Ureter (tissue), 1 donor: ENCODE data around the gene TMEM208. TPM values are rescaled to one million over a fixed set of nuclear protein-coding genes. Genes with fewer than 3 reads are reported as not detected.

Experiments used
- DNase-seq: peaks from one replicate; pipeline ENCODE4 v3.0.0-alpha.2; 2020; ENCODE audit warnings: low spot score
- total RNA-seq: library from RNA; stranded (reverse); gene quantifications from one replicate; pipeline ENCODE4 v1.2.4, GENCODE V29; 2023
- donor health status: DM: yes; HTN: yes; CAD: no.

Gene TMEM208
- 30.9 TPM for total RNA-seq

- peak; percentile 98 for DNase-seq
Observed at GRCh38 chr16:67226804-67227566, at the start of gene TMEM208. TMEM208 (plus strand) TSS chr16:67227130; CDS start chr16:67227219, 89 bp downstream.

- no peak for DNase-seq
Observed at GRCh38 chr16:67177743-67178699, 48.9 kb upstream of the TMEM208 start.

- no peak for DNase-seq
Observed at GRCh38 chr16:67179421-67180080, 47.4 kb upstream of the TMEM208 start.

GRCh38 chr16:67180166-67180565 lies 46.8 kb upstream of the TMEM208 start:
- DNase-seq: no peak

- no peak for DNase-seq
Observed at GRCh38 chr16:67181346-67181745, 45.6 kb upstream of the TMEM208 start.

GRCh38 chr16:67182288-67182687 lies 44.6 kb upstream of the TMEM208 start:
- DNase-seq: no peak

GRCh38 chr16:67183284-67183626 lies 43.7 kb upstream of the TMEM208 start:
- no peak for DNase-seq

GRCh38 chr16:67183627-67184452 lies 43.1 kb upstream of the TMEM208 start, which contains the start of gene MATCAP1:
MATCAP1 (minus strand) TSS chr16:67183963; CDS start chr16:67180610, 3,353 bp downstream.
- DNase-seq: peak; percentile 97

- no peak for DNase-seq
Observed at GRCh38 chr16:67184453-67184994, 42.4 kb upstream of the TMEM208 start.

- peak; percentile 93 for DNase-seq
Observed at GRCh38 chr16:67184995-67185650, 41.8 kb upstream of the TMEM208 start.

- no peak for DNase-seq
Observed at GRCh38 chr16:67185651-67186134, 41.2 kb upstream of the TMEM208 start.

GRCh38 chr16:67186550-67186950 lies 40.4 kb upstream of the TMEM208 start:
- DNase-seq: no peak

GRCh38 chr16:67187175-67187890 lies 39.6 kb upstream of the TMEM208 start:
- DNase-seq: no peak

GRCh38 chr16:67188323-67188722 lies 38.6 kb upstream of the TMEM208 start:
- no peak for DNase-seq

GRCh38 chr16:67188798-67189197 lies 38.1 kb upstream of the TMEM208 start:
- DNase-seq: no peak

- no peak for DNase-seq
Observed at GRCh38 chr16:67190041-67190440, 36.9 kb upstream of the TMEM208 start, which contains the start of gene EXOC3L1. EXOC3L1 (minus strand) TSS chr16:67190136; CDS start chr16:67189676, 460 bp downstream.

- no peak for DNase-seq
Observed at GRCh38 chr16:67190448-67191399, 36.2 kb upstream of the TMEM208 start.

- no peak for DNase-seq
Observed at GRCh38 chr16:67191411-67191994, 35.4 kb upstream of the TMEM208 start.
